ENCODE results near the gene BZW2. TPM values are rescaled to one million over a fixed set of nuclear protein-coding genes. Genes with fewer than 3 reads are reported as not detected.
A peak's percentile ranks its signal among the peaks of the same experiment; 100 is the strongest.

BZW2 gene
- total RNA-seq, 4 donors from 2014 or later = 43.6 to 82.4 (median 64.8) TPM

DNA sequence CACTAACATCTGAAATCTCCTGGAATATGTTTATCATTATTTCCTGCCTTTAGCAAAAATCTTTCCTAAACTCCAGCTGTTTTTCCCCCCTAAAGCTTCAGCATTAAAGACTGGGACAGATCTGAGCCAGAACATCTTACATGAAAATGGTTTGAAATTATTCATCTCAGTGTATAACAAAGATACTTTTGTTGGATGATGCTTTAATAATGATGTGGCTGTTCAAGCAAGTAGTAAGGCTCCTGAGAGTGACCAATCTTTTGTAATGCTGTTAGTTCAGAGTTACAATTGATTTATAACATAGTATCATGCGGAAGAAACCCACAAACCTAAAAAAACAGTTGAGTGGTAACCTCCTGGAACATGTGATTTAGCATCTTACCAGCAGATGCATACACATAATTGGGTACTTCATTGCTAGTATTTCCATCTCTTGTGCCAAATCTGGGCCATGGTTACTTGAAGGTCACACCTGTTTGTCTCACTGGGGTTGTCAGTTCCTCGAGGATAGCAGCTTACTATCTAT lies 1.5 kb downstream of the BZW2 start:
- 31 to 43% methylated on average over 2 of the region's 2 CpGs for WGBS, 2 donors (ENCODE audit: low coverage in 1 of 2)
- TF ChIP-seq, protein P1, sequence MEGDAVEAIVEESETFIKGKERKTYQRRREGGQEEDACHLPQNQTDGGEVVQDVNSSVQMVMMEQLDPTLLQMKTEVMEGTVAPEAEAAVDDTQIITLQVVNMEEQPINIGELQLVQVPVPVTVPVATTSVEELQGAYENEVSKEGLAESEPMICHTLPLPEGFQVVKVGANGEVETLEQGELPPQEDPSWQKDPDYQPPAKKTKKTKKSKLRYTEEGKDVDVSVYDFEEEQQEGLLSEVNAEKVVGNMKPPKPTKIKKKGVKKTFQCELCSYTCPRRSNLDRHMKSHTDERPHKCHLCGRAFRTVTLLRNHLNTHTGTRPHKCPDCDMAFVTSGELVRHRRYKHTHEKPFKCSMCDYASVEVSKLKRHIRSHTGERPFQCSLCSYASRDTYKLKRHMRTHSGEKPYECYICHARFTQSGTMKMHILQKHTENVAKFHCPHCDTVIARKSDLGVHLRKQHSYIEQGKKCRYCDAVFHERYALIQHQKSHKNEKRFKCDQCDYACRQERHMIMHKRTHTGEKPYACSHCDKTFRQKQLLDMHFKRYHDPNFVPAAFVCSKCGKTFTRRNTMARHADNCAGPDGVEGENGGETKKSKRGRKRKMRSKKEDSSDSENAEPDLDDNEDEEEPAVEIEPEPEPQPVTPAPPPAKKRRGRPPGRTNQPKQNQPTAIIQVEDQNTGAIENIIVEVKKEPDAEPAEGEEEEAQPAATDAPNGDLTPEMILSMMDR (IDR thresholded peaks at IDR 0.05) = no peak
- TF ChIP-seq POLR2A (IDR thresholded peaks at IDR 0.05) = no peak
- Histone ChIP-seq H3K36me3 (no peaks in the 10 kb centered on the region), H3K4me1 (peaks cover 4 to 78% (median 28%) of the 10 kb centered on the region in 3 donors), H3K27me3 (no peaks in the 10 kb centered on the region), H3K9me3 (no peaks in the 10 kb centered on the region), H3K4me3 (peak overlapping the region; percentile 70 to 90), H3K27ac (peak overlapping the region in 3 of 4 donors; percentile 95 to 96 (median 96))
- ATAC-seq = no peak

DNA sequence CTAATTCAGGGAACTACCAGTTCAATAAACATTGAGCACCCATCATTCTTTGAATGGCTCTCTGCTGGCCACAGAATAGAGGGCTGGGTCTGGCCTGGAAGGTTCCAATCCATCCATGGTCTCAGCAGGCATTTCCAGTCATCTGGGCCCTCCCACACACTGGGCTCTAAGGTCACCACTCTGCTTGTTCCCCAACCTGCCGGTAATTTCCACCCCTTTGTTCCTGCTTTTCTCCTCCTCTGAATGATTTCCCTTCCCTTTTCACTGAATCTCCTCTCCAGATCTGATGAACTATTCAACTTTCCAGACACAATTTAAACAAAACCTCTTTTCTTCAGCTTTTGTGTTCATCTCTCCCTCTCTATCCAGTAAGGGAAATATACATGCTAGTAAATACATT lies 2.6 kb downstream of the BZW2 start:
- Histone ChIP-seq H3K36me3 (no peaks in the 10 kb centered on the region), H3K27me3 (no peaks in the 10 kb centered on the region), H3K9me3 (no peaks in the 10 kb centered on the region), H3K4me1 (peaks cover 4 to 77% (median 24%) of the 10 kb centered on the region in 3 donors), H3K4me3 (no peak overlapping the region), H3K27ac (peak overlapping the region in 3 of 4 donors; percentile 95 to 96 (median 96))
- ATAC-seq = no peak
- TF ChIP-seq POLR2AphosphoS5 (IDR thresholded peaks at IDR 0.05) = no peak
- no peak for TF ChIP-seq POLR2A (IDR thresholded peaks at IDR 0.05)
- TF ChIP-seq, protein P1 (IDR thresholded peaks at IDR 0.05) = no peak
- no peak for TF ChIP-seq EP300 (IDR thresholded peaks at IDR 0.05)
- WGBS, 2 donors (ENCODE audit: low coverage in 1 of 2) = 56 to 71% methylated on average over 1 of the region's 1 CpG

DNA sequence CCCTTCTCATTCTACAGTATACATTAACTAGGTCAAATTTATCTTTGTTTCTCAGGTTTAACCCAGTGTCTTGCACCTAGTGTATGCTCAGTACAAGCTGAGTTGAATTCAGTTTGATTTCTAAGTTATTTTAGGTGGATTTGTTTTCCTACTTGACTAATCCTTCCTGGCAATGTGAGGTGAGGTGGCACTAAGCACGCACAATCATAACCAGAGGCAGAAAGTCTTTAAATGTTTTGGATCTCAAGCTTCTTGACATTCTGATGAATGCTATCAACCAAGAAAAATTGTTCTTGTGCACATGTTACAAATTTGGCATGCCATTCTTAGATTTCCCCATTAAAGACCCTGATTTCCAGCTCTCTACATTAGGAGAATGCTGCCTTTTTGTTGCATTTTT lies 3.2 kb downstream of the BZW2 start:
- WGBS, 2 donors (ENCODE audit: low coverage in 1 of 2) = 9 to 75% methylated on average over 1 of the region's 1 CpG
- no peak overlapping the region for H3K4me3 ChIP-seq

DNA sequence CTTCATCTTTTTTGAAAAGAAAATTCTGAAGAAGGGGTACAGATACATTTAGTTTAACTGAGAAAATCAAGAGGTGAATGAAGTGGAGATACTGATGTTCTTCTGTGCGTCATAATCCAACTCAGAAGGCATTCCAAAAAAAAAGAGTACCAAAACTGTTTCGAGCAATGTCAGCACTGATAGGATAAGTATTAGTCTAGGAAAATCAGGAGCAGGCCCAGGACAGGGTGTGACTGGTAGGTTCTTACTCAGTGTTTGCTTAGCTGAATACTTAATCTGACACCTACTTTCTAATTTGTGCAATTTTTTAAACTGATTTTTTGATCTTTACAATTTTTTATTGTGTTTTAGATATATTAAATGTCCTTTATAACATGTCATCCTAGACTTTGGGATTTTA lies 4.3 kb downstream of the BZW2 start:
- TF ChIP-seq POLR2A (IDR thresholded peaks at IDR 0.05) = no peak
- TF ChIP-seq, protein P1 (IDR thresholded peaks at IDR 0.05) = no peak
- TF ChIP-seq EP300 (IDR thresholded peaks at IDR 0.05) = no peak
- TF ChIP-seq POLR2AphosphoS5 (IDR thresholded peaks at IDR 0.05) = no peak
- Histone ChIP-seq H3K9me3 (no peaks in the 10 kb centered on the region), H3K27ac (peak overlapping the region in 3 of 4 donors; percentile 28 to 95 (median 52)), H3K36me3 (no peaks in the 10 kb centered on the region), H3K4me1 (peaks cover 4 to 68% (median 20%) of the 10 kb centered on the region in 3 donors), H3K27me3 (no peaks in the 10 kb centered on the region), H3K4me3 (no peak overlapping the region)
- 40 to 87% methylated on average over 2 of the region's 2 CpGs for WGBS, 2 donors (ENCODE audit: low coverage in 1 of 2)
- no peak for ATAC-seq

More for the DNA sequence above, 3.2 kb downstream of the BZW2 start:
- Histone ChIP-seq H3K27ac (peak overlapping the region in 3 of 4 donors; percentile 95 to 96 (median 96)), H3K27me3 (no peaks in the 10 kb centered on the region), H3K4me1 (peaks cover 4 to 71% (median 20%) of the 10 kb centered on the region in 3 donors), H3K36me3 (no peaks in the 10 kb centered on the region), H3K9me3 (no peaks in the 10 kb centered on the region)
- no peak for ATAC-seq
- TF ChIP-seq EP300 (IDR thresholded peaks at IDR 0.05) (no peak), POLR2AphosphoS5 (IDR thresholded peaks at IDR 0.05) (no peak), POLR2A (IDR thresholded peaks at IDR 0.05) (no peak)
- TF ChIP-seq, protein P1 (IDR thresholded peaks at IDR 0.05) = no peak
